SK-N-SH (cell line): ENCODE measurements around the gene CLDN18. TPM values are rescaled to one million over a fixed set of nuclear protein-coding genes. Genes with fewer than 3 reads are reported as not detected.

Source experiments
- CTCF ChIA-PET: fragments of 300-600, 350-600 bp; formaldehyde crosslinking; extraction: SDS; loops from one replicate; lab custom pipeline; 2021; lab: Yijun Ruan, JAX
- POLR2A ChIA-PET: fragments of 350-600 bp; sonication (Branson Sonifier 250); formaldehyde crosslinking; extraction: SDS; loops from one replicate; lab custom pipeline; 2020; ENCODE audit warnings: antibody characterized with exemption, inconsistent platforms; lab: Yijun Ruan, JAX
- DNase-seq: peaks from one replicate; pipeline ENCODE4 v3.0.0; 2012
- H2AFZ ChIP-seq: fragments of 200-600 bp; sonication (generic); 2 replicates; pipeline ENCODE4 v1.8.1; 2016; ENCODE audit warnings: antibody characterized with exemption, mild to moderate bottlenecking, low read depth
- H3F3A ChIP-seq: fragments of 200-600 bp; sonication (generic); replicated peaks from 2 replicates; pipeline ENCODE3; 2016; ENCODE audit warnings: antibody characterized with exemption, mild to moderate bottlenecking; ENCODE audit not compliant: insufficient read depth
- H3K27ac ChIP-seq, 2 experiments: fragments of 200-500 bp in 1 of 2; fragments of 200-600 bp in 1 of 2; sonication (Bioruptor generic) in 1 of 2; sonication (generic), shearing (Covaris generic) in 1 of 2; 2 replicates each; pipeline versions ENCODE4 v1.5.1 to v1.6.1; 2014 to 2016; ENCODE audit warnings: low read depth in 2 of 2, inconsistent platforms in 1 of 2, low read length in 1 of 2, mild to moderate bottlenecking in 1 of 2, mixed read lengths in 1 of 2
- H3K27me3 ChIP-seq: fragments of 200-600 bp; sonication (generic), shearing (Covaris generic); 2 replicates; pipeline ENCODE4 v1.6.1; 2016; ENCODE audit warnings: mixed run types; ENCODE audit not compliant: insufficient read depth
- H3K36me3 ChIP-seq, 2 experiments: fragments of 200-500 bp in 1 of 2; fragments of 200-600 bp in 1 of 2; sonication (Bioruptor generic) in 1 of 2; sonication (generic) in 1 of 2; replicated peaks in 1 of 2; 2 replicates each; pipeline versions ENCODE3 to v1.5.1; 2014 to 2016; ENCODE audit warnings: low read length in 1 of 2, mild to moderate bottlenecking in 1 of 2; ENCODE audit not compliant: insufficient read depth in 2 of 2, control insufficient read depth in 1 of 2
- H3K4me1 ChIP-seq, 2 experiments: fragments of 200-500 bp in 1 of 2; fragments of 200-600 bp in 1 of 2; sonication (Bioruptor generic) in 1 of 2; sonication (generic), shearing (Covaris generic) in 1 of 2; 2 replicates each; pipeline versions ENCODE4 v1.5.1 to v1.6.1; 2014 to 2016; ENCODE audit warnings: low read depth in 1 of 2, low read length in 1 of 2, mixed run types in 1 of 2; ENCODE audit not compliant: insufficient read depth in 2 of 2, control insufficient read depth in 1 of 2
- H3K4me2 ChIP-seq: fragments of 200-600 bp; sonication (generic), shearing (Covaris generic); 2 replicates; pipeline ENCODE4 v1.6.1; 2017; ENCODE audit warnings: mixed run types
- H3K4me3 ChIP-seq, 2 experiments: fragments of 200-500 bp in 1 of 2; fragments of 200-600 bp in 1 of 2; sonication (Bioruptor generic) in 1 of 2; sonication (generic), shearing (Covaris generic) in 1 of 2; 2 replicates each; pipeline versions ENCODE4 v1.5.1 to v1.8.1; 2014 to 2016; ENCODE audit warnings: low read depth in 2 of 2, inconsistent platforms in 1 of 2, low read length in 1 of 2, mild to moderate bottlenecking in 1 of 2, mixed read lengths in 1 of 2, moderate library complexity in 1 of 2
- H3K79me2 ChIP-seq: fragments of 200-600 bp; sonication (generic); 2 replicates; pipeline ENCODE4 v1.8.1; 2017; ENCODE audit warnings: mild to moderate bottlenecking; ENCODE audit not compliant: insufficient read depth
- H3K9ac ChIP-seq: fragments of 200-600 bp; sonication (generic); 2 replicates; pipeline ENCODE4 v1.6.1; 2017; ENCODE audit warnings: mixed run types
- H3K9me2 ChIP-seq: fragments of 200-600 bp; sonication (generic); 2 replicates; pipeline ENCODE4 v1.6.1; 2017; ENCODE audit warnings: mixed run types
- H3K9me3 ChIP-seq: fragments of 200-600 bp; sonication (generic); 2 replicates; pipeline ENCODE4 v1.6.1; 2017; ENCODE audit warnings: mixed run types, mild to moderate bottlenecking, moderate library complexity
- H4K20me1 ChIP-seq: fragments of 200-600 bp; sonication (generic); 2 replicates; pipeline ENCODE4 v1.6.1; 2017; ENCODE audit warnings: mild to moderate bottlenecking, mixed run types; ENCODE audit not compliant: insufficient read depth
- CTCF ChIP-seq: fragments of 200-600 bp; sonication (generic); IDR thresholded peaks from 2 replicates; pipeline ENCODE4 v1.6.1; 2017; ENCODE audit warnings: antibody characterized with exemption, mild to moderate bottlenecking, moderate library complexity
- ELF1 ChIP-seq: IDR thresholded peaks from 2 replicates; pipeline ENCODE4 v1.4.0; 2012
- FOSL2 ChIP-seq: IDR thresholded peaks from 2 replicates; pipeline ENCODE4 v1.4.0; 2012; ENCODE audit warnings: low read depth, mild to moderate bottlenecking, moderate library complexity, borderline replicate concordance
- GATA2 ChIP-seq: sonication (generic); formaldehyde crosslinking; IDR thresholded peaks from 2 replicates; pipeline ENCODE4 v1.5.0; 2020; ENCODE audit warnings: mild to moderate bottlenecking, missing genetic modification reagents
- IRF3 ChIP-seq: fragments of 150-350 bp; IDR thresholded peaks from 2 replicates; pipeline ENCODE4 v1.6.1; 2016; ENCODE audit warnings: mild to moderate bottlenecking, low read depth, low read length
- JUND ChIP-seq: IDR thresholded peaks from 2 replicates; pipeline ENCODE4 v1.4.0; 2012
- NFIC ChIP-seq: IDR thresholded peaks from 2 replicates; pipeline ENCODE4 v1.4.0; 2012; ENCODE audit warnings: borderline replicate concordance
- NRF1 ChIP-seq: IDR thresholded peaks from 2 replicates; pipeline ENCODE4 v1.6.1; 2012; ENCODE audit warnings: low read depth, mild to moderate bottlenecking, low read length
- PBX3 ChIP-seq: IDR thresholded peaks from 2 replicates; pipeline ENCODE4; 2012
- POLR2AphosphoS5 ChIP-seq: IDR thresholded peaks from 2 replicates; pipeline ENCODE4 v1.6.1; 2012; ENCODE audit warnings: low read depth, low read length
- REST ChIP-seq: IDR thresholded peaks from 2 replicates; pipeline ENCODE4 v1.6.1; 2012; ENCODE audit warnings: mild to moderate bottlenecking, low read depth, low read length, moderate library complexity
- RXRA ChIP-seq: IDR thresholded peaks from 2 replicates; pipeline ENCODE4 v1.4.0; 2012; ENCODE audit warnings: low read depth, mild to moderate bottlenecking, borderline replicate concordance
- SIN3A ChIP-seq: IDR thresholded peaks from 2 replicates; pipeline ENCODE4 v1.6.1; 2012; ENCODE audit warnings: low read depth, mild to moderate bottlenecking, low read length, moderate library complexity, borderline replicate concordance
- TCF12 ChIP-seq: IDR thresholded peaks from 2 replicates; pipeline ENCODE4 v1.4.0; 2012
- TEAD4 ChIP-seq: IDR thresholded peaks from 2 replicates; pipeline ENCODE4 v1.4.0; 2012; ENCODE audit warnings: mild to moderate bottlenecking, borderline replicate concordance; ENCODE audit not compliant: insufficient read depth
- USF1 ChIP-seq: IDR thresholded peaks from 2 replicates; pipeline ENCODE4 v1.4.0; 2012; ENCODE audit warnings: low read depth, borderline replicate concordance
- YY1 ChIP-seq: IDR thresholded peaks from 2 replicates; pipeline ENCODE4 v1.4.0; 2012; ENCODE audit warnings: low read depth, mild to moderate bottlenecking
- ZBTB33 ChIP-seq: IDR thresholded peaks from 2 replicates; pipeline ENCODE4 v1.4.0; 2012; ENCODE audit warnings: low read depth, borderline replicate concordance
- WGBS: methylation state at CpG from one replicate; pipeline ENCODE4 v1.1.6; 2017; ENCODE audit warnings: low lambda C conversion rate; 5-methylcytosine and 5-hydroxymethylcytosine counted together
- polyA plus RNA-seq, 3 experiments: library from polyadenylated mRNA; depleted of rRNA; stranded (reverse); fragments of >200 nt; gene quantifications; 2 replicates each; pipeline ENCODE4 v1.2.3, GENCODE V29; 2012

CLDN18 gene
- polyA plus RNA-seq, 1 of the 3 experiments (the other 2 are of a cell fraction) = not detected

- Histone ChIP-seq H2AFZ (no peak overlapping the region), H3K4me3 (no peak overlapping the region), H3K27ac (no peak overlapping the region), H3K36me3 (no peaks in the 10 kb centered on the region), H3K4me2 (no peak overlapping the region), H3K9me2 (no peaks in the 10 kb centered on the region), H4K20me1 (no peaks in the 10 kb centered on the region), H3K9me3 (no peaks in the 10 kb centered on the region), H3K79me2 (no peaks in the 10 kb centered on the region), H3K27me3 (no peaks in the 10 kb centered on the region), H3K4me1 (no peaks in the 10 kb centered on the region), H3F3A (no peaks in the 10 kb centered on the region), H3K9ac (no peak overlapping the region)
- 60% methylated on average over 2 of the region's 2 CpGs for WGBS
- CTCF ChIA-PET = interaction anchor here (0.7 kb wide), 1 partner anchor 62 kb away, joined by 3 read pairs; no protein-coding TSS in a partner anchor
- no peak for DNase-seq
- POLR2A ChIA-PET = no interaction called here
- no peak for TF ChIP-seq USF1
- TF ChIP-seq IRF3 = no peak
- no peak for TF ChIP-seq GATA2 (CRISPR knock-in tag)
- TF ChIP-seq REST = no peak
- TF ChIP-seq SIN3A = no peak
- TF ChIP-seq ZBTB33 = no peak
- no peak for TF ChIP-seq CTCF
- TF ChIP-seq FOSL2 = no peak
- TF ChIP-seq YY1 = no peak
- TF ChIP-seq ELF1 = no peak
- no peak for TF ChIP-seq TCF12
- no peak for TF ChIP-seq PBX3
- no peak for TF ChIP-seq RXRA
- TF ChIP-seq NRF1 = no peak
- no peak for TF ChIP-seq TEAD4
- no peak for TF ChIP-seq NFIC
- no peak for TF ChIP-seq POLR2AphosphoS5
- TF ChIP-seq JUND = no peak
- TF ChIP-seq, all 33 proteins: peak for 0
Observed at GRCh38 chr3:137990427-137990826, 19.5 kb upstream of the CLDN18 start.
